HG02981 (cell line): ENCODE measurements around the gene USP32.
"Not testable (repeated sequence)": the region's sequence is repeated elsewhere in the genome, so short reads cannot be mapped to it uniquely, and the experiment has no call there.

Source experiments
- ATAC-seq: cut with Tn5 transposase; IDR thresholded peaks from one replicate; pipeline ENCODE4 v1.9.1; 2021; ENCODE audit warnings: mild to moderate bottlenecking, moderate library complexity; ENCODE audit not compliant: unreplicated experiment

USP32 gene

GRCh38 chr17:60403962-60404361 is 12.0 kb upstream of the USP32 start:
- no peak for ATAC-seq

- ATAC-seq: no peak
Measured at GRCh38 chr17:60403523-60403810, 11.5 kb upstream of the USP32 start.

GRCh38 chr17:60401819-60402218 is 9.9 kb upstream of the USP32 start:
- ATAC-seq: no peak

- ATAC-seq: peak; percentile 66
Measured at GRCh38 chr17:60398227-60398959, 6.5 kb upstream of the USP32 start.

GRCh38 chr17:60396412-60396811 is 4.5 kb upstream of the USP32 start:
- ATAC-seq: no peak

GRCh38 chr17:60395508-60396065 is 3.7 kb upstream of the USP32 start:
- ATAC-seq: no peak

- ATAC-seq: no peak
Measured at GRCh38 chr17:60393840-60394723, 2.1 kb upstream of the USP32 start.

GRCh38 chr17:60392845-60393702 is 1.1 kb upstream of the USP32 start:
- ATAC-seq: no peak

- ATAC-seq: peak; percentile 9
Measured at GRCh38 chr17:60391471-60392041, 377 bp downstream of the USP32 start.

GRCh38 chr17:60390925-60391470 is 935 bp downstream of the USP32 start:
- ATAC-seq: no peak

- ATAC-seq: no peak
Measured at GRCh38 chr17:60390186-60390585, 1.7 kb downstream of the USP32 start.

GRCh38 chr17:60388742-60389141 is 3.2 kb downstream of the USP32 start:
- ATAC-seq: no peak

GRCh38 chr17:60387666-60388065 is 4.3 kb downstream of the USP32 start:
- no peak for ATAC-seq

GRCh38 chr17:60386147-60387058 is 5.5 kb downstream of the USP32 start:
- no peak for ATAC-seq

- not testable (repeated sequence) for ATAC-seq
Measured at GRCh38 chr17:60384921-60385320, 7.0 kb downstream of the USP32 start.

GRCh38 chr17:60383379-60383778 is 8.6 kb downstream of the USP32 start:
- no peak for ATAC-seq

GRCh38 chr17:60381958-60382357 is 10.0 kb downstream of the USP32 start:
- ATAC-seq: no peak

- not testable (repeated sequence) for ATAC-seq
Measured at GRCh38 chr17:60379461-60379860, 12.5 kb downstream of the USP32 start.

- not testable (repeated sequence) for ATAC-seq
Measured at GRCh38 chr17:60378187-60378586, 13.7 kb downstream of the USP32 start.
